Smooth muscle cell (in vitro differentiated cells): ENCODE data around the gene DMBX1. TPM values are rescaled to one million over a fixed set of nuclear protein-coding genes. Genes with fewer than 3 reads are reported as not detected.

Experiments used
- DNase-seq: peaks from one replicate; lab custom pipeline; 2025; ENCODE audit not compliant: unreplicated experiment; lab: John Stamatoyannopoulos, UW
- H2AFZ ChIP-seq: fragments of 200-600 bp; sonication (generic); 2 replicates; pipeline ENCODE4 v1.6.0; 2016; ENCODE audit warnings: antibody characterized with exemption, low read depth, mild to moderate bottlenecking
- H3F3A ChIP-seq: fragments of 200-600 bp; sonication (generic); 2 replicates; pipeline ENCODE4 v1.6.0; 2017; ENCODE audit warnings: antibody characterized with exemption, low read depth
- H3K27ac ChIP-seq: fragments of 200-600 bp; sonication (generic); 2 replicates; pipeline ENCODE4 v1.5.1; 2016; ENCODE audit warnings: low read depth, mild to moderate bottlenecking
- H3K27me3 ChIP-seq: fragments of 200-600 bp; sonication (generic); 2 replicates; pipeline ENCODE4 v1.6.1; 2016; ENCODE audit warnings: low read depth, mild to moderate bottlenecking
- H3K36me3 ChIP-seq: fragments of 200-600 bp; sonication (generic); 2 replicates; pipeline ENCODE4 v1.5.1; 2016; ENCODE audit warnings: low read depth
- H3K4me1 ChIP-seq: fragments of 200-600 bp; sonication (generic); 2 replicates; pipeline ENCODE4 v1.5.1; 2016; ENCODE audit warnings: low read depth
- H3K4me2 ChIP-seq: fragments of 200-600 bp; sonication (generic); 2 replicates; pipeline ENCODE4 v1.6.0; 2016; ENCODE audit warnings: mild to moderate bottlenecking
- H3K4me3 ChIP-seq: fragments of 200-600 bp; sonication (generic); 2 replicates; pipeline ENCODE4 v1.5.1; 2016; ENCODE audit warnings: mild to moderate bottlenecking
- H3K79me2 ChIP-seq: fragments of 200-600 bp; sonication (generic); 2 replicates; pipeline ENCODE4 v1.6.0; 2016; ENCODE audit warnings: low read depth, mild to moderate bottlenecking
- H3K9ac ChIP-seq: fragments of 200-600 bp; sonication (generic); 2 replicates; pipeline ENCODE4 v1.6.0; 2016; ENCODE audit warnings: low read depth
- H3K9me3 ChIP-seq: fragments of 200-600 bp; sonication (generic); replicated peaks from 2 replicates; pipeline ENCODE4 v1.5.1; 2016; ENCODE audit warnings: low read depth
- H4K20me1 ChIP-seq: fragments of 200-600 bp; sonication (generic); 2 replicates; pipeline ENCODE4 v1.6.0; 2016; ENCODE audit warnings: low read depth
- WGBS: methylation state at CpG from one replicate; pipeline ENCODE4 v1.1.7; 2016; ENCODE audit warnings: low lambda C conversion rate; 5-methylcytosine and 5-hydroxymethylcytosine counted together
- polyA plus RNA-seq: library from polyadenylated mRNA; unstranded; fragments of >200 nt; fragmentation: Nextera tagmentation; extraction: Ambion mirVana; gene quantifications from 2 replicates; pipeline ENCODE4 v1.2.1, GENCODE V29; 2016
- total RNA-seq: library from RNA; depleted of rRNA; stranded (reverse); fragments of >200 nt; gene quantifications from 2 replicates; pipeline ENCODE4 v1.2.3, GENCODE V29; 2014
- TF ChIP-seq, protein P1 (sequence below): fragments of 200-600 bp; sonication (generic); IDR thresholded peaks from 2 replicates; pipeline ENCODE4 v1.5.1; 2017; ENCODE audit warnings: borderline replicate concordance, mild to moderate bottlenecking, antibody characterized with exemption; ENCODE audit not compliant: insufficient read depth, poor library complexity, severe bottlenecking

Gene DMBX1
- total and polyA plus RNA-seq, 2 experiments from 2014 or later: not detected

GRCh38 chr1:46521414-46521813 lies 31.8 kb downstream of the DMBX1 start:
- TF ChIP-seq, protein P1, sequence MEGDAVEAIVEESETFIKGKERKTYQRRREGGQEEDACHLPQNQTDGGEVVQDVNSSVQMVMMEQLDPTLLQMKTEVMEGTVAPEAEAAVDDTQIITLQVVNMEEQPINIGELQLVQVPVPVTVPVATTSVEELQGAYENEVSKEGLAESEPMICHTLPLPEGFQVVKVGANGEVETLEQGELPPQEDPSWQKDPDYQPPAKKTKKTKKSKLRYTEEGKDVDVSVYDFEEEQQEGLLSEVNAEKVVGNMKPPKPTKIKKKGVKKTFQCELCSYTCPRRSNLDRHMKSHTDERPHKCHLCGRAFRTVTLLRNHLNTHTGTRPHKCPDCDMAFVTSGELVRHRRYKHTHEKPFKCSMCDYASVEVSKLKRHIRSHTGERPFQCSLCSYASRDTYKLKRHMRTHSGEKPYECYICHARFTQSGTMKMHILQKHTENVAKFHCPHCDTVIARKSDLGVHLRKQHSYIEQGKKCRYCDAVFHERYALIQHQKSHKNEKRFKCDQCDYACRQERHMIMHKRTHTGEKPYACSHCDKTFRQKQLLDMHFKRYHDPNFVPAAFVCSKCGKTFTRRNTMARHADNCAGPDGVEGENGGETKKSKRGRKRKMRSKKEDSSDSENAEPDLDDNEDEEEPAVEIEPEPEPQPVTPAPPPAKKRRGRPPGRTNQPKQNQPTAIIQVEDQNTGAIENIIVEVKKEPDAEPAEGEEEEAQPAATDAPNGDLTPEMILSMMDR: no peak
- peaks cover 4% of the 10 kb centered on the region for H3F3A ChIP-seq
- H3K4me3 ChIP-seq: no peak overlapping the region
- no peaks in the 10 kb centered on the region for H3K36me3 ChIP-seq
- 89% methylated on average over 2 of the region's 2 CpGs for WGBS
- H4K20me1 ChIP-seq: no peaks in the 10 kb centered on the region
- H3K79me2 ChIP-seq: no peaks in the 10 kb centered on the region
- peaks cover 37% of the 10 kb centered on the region for H3K4me1 ChIP-seq
- DNase-seq: no peak
- peaks cover 29% of the 10 kb centered on the region for H3K27me3 ChIP-seq
- H3K27ac ChIP-seq: peak overlapping the region; percentile 45
- H3K4me2 ChIP-seq: no peak overlapping the region
- H3K9me3 ChIP-seq: no peaks in the 10 kb centered on the region
- H2AFZ ChIP-seq: no peak overlapping the region
- no peak overlapping the region for H3K9ac ChIP-seq

GRCh38 chr1:46522184-46522968 lies 32.7 kb downstream of the DMBX1 start:
- WGBS: 21% methylated on average over 16 of the region's 16 CpGs
- TF ChIP-seq, protein P1: no peak
- Histone ChIP-seq H3K27ac (peak overlapping the region; percentile 45), H3K79me2 (no peaks in the 10 kb centered on the region), H3K4me1 (peaks cover 36% of the 10 kb centered on the region), H3K4me3 (no peak overlapping the region), H3K27me3 (peaks cover 39% of the 10 kb centered on the region), H4K20me1 (no peaks in the 10 kb centered on the region), H3K4me2 (peak overlapping the region; percentile 11), H3K9ac (no peak overlapping the region), H2AFZ (no peak overlapping the region), H3K9me3 (no peaks in the 10 kb centered on the region), H3K36me3 (no peaks in the 10 kb centered on the region), H3F3A (peaks cover 4% of the 10 kb centered on the region)
- no peak for DNase-seq

DNA sequence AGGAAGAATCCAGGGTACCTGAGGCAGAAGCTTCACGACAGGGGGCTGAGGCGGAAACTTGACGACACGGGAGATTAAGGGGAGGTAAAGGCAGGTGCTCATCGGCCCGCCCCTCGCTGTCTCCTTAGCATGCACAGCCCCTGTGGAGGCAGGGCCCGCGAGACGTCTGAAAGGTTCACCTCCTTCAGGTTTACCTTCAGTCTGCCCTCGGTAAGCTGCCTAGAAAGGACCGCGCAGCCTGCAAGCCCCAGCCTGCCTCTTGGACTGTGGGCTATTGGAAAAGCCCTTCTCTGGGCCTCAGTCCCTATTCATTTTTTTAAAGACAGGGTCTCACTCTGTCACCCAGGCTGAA lies 33.3 kb downstream of the DMBX1 start:
- Histone ChIP-seq H3K27ac (no peak overlapping the region), H3K9ac (no peak overlapping the region), H3K4me2 (peak overlapping the region; percentile 11), H3K79me2 (no peaks in the 10 kb centered on the region), H3K36me3 (no peaks in the 10 kb centered on the region), H3F3A (peaks cover 4% of the 10 kb centered on the region), H2AFZ (no peak overlapping the region), H3K4me3 (no peak overlapping the region), H4K20me1 (no peaks in the 10 kb centered on the region), H3K27me3 (peaks cover 42% of the 10 kb centered on the region), H3K9me3 (no peaks in the 10 kb centered on the region), H3K4me1 (peaks cover 35% of the 10 kb centered on the region)
- no peak for DNase-seq
- TF ChIP-seq, protein P1: no peak
- 58% methylated on average over 13 of the region's 13 CpGs for WGBS
